ENCODE data around the gene PNISR.

DNA sequence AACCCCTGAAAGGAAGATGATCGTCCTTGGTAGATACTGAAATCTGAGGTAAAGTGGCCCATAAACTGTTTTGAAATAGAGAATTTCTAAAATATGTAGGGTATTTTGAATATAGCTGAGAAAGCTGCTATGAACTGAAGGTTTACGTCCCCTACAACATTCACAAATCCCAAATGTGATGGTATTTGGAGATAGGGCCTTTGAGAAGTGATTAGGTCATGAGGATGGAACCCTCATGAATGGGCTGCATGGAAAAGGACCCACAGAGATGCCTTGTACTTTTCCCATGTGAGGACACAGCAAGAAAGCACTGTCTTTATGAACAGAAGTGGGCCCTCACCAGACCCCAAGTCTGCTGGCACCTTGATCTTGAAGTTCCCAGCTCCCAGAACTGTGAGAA, 6.8 kb upstream of the PNISR start:
- TF ChIP-seq, protein P1, sequence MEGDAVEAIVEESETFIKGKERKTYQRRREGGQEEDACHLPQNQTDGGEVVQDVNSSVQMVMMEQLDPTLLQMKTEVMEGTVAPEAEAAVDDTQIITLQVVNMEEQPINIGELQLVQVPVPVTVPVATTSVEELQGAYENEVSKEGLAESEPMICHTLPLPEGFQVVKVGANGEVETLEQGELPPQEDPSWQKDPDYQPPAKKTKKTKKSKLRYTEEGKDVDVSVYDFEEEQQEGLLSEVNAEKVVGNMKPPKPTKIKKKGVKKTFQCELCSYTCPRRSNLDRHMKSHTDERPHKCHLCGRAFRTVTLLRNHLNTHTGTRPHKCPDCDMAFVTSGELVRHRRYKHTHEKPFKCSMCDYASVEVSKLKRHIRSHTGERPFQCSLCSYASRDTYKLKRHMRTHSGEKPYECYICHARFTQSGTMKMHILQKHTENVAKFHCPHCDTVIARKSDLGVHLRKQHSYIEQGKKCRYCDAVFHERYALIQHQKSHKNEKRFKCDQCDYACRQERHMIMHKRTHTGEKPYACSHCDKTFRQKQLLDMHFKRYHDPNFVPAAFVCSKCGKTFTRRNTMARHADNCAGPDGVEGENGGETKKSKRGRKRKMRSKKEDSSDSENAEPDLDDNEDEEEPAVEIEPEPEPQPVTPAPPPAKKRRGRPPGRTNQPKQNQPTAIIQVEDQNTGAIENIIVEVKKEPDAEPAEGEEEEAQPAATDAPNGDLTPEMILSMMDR (IDR thresholded peaks at IDR 0.05) = no peak
- TF ChIP-seq, protein P2, sequence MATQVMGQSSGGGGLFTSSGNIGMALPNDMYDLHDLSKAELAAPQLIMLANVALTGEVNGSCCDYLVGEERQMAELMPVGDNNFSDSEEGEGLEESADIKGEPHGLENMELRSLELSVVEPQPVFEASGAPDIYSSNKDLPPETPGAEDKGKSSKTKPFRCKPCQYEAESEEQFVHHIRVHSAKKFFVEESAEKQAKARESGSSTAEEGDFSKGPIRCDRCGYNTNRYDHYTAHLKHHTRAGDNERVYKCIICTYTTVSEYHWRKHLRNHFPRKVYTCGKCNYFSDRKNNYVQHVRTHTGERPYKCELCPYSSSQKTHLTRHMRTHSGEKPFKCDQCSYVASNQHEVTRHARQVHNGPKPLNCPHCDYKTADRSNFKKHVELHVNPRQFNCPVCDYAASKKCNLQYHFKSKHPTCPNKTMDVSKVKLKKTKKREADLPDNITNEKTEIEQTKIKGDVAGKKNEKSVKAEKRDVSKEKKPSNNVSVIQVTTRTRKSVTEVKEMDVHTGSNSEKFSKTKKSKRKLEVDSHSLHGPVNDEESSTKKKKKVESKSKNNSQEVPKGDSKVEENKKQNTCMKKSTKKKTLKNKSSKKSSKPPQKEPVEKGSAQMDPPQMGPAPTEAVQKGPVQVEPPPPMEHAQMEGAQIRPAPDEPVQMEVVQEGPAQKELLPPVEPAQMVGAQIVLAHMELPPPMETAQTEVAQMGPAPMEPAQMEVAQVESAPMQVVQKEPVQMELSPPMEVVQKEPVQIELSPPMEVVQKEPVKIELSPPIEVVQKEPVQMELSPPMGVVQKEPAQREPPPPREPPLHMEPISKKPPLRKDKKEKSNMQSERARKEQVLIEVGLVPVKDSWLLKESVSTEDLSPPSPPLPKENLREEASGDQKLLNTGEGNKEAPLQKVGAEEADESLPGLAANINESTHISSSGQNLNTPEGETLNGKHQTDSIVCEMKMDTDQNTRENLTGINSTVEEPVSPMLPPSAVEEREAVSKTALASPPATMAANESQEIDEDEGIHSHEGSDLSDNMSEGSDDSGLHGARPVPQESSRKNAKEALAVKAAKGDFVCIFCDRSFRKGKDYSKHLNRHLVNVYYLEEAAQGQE (IDR thresholded peaks at IDR 0.05; ENCODE audit: insufficient read depth in 1 of 2, low read depth in 2 of 2, low read length in 1 of 2) = no peak
- no peak for TF ChIP-seq POLR2AphosphoS5 (IDR thresholded peaks at IDR 0.05; ENCODE audit: low read depth, low read length)

All from Panc1 (cell line).